ENCODE results near the gene LRRC27. TPM values are rescaled to one million over a fixed set of nuclear protein-coding genes. Genes with fewer than 3 reads are reported as not detected.

The LRRC27 gene
- total and polyA plus RNA-seq, 2 experiments from 2014 or later, result 7.5 to 9.6 TPM

DNA sequence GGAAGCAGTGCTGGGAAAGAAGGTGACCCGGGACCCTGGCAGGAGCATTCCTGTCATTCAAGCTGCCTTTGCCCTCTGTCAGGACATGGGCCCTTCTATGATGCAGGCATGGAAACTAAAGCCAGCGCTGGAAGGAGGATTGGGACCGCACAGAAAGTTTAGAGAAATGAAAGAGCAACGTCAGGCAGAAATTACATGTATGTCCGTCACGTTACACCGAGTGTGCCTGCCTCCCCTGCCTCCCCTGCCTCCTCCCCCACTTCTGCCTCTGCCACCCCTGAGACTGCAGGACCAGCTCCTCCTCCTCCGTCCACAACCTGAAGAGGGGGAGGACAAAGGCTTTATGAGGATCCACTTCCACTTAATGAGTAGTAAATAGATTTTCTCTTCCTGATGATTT, 51.1 kb downstream of the LRRC27 start:
- H3K9ac ChIP-seq, result no peak overlapping the region
- H3K79me2 ChIP-seq (ENCODE audit: insufficient read depth), result no peaks in the 10 kb centered on the region
- H3K4me3 ChIP-seq, result no peak overlapping the region
- 84 to 87% methylated on average over 8 of the region's 8 CpGs for WGBS, 2 experiments (ENCODE audit: low coverage in 1 of 2, low lambda C conversion rate in 2 of 2, missing lambda C conversion rate in 2 of 2)
- in situ Hi-C loops (cut with MboI), result no loop called here
- H3K36me3 ChIP-seq (ENCODE audit: low read depth), result no peaks in the 10 kb centered on the region
- H3K27me3 ChIP-seq (replicated peaks; ENCODE audit: insufficient read depth), result no peaks in the 10 kb centered on the region
- H3K9me3 ChIP-seq (ENCODE audit: low read depth), result no peaks in the 10 kb centered on the region
- no peak for TF ChIP-seq EZH2 (IDR thresholded peaks at IDR 0.05; ENCODE audit: insufficient read depth, poor library complexity, severe bottlenecking)
- no peak for TF ChIP-seq EZH2phosphoT487 (IDR thresholded peaks at IDR 0.05; ENCODE audit: insufficient read depth, low read depth)
- H3F3A ChIP-seq (ENCODE audit: insufficient read depth), result peaks cover 5% of the 10 kb centered on the region; the same call in 1 of the 2 replicates
- H3K9me2 ChIP-seq (ENCODE audit: insufficient read depth), result no peaks in the 10 kb centered on the region
- no peak overlapping the region for H2AFZ ChIP-seq
- H3K27ac ChIP-seq, result no peak overlapping the region
- no peak overlapping the region for H3K4me2 ChIP-seq (ENCODE audit: unreplicated experiment)
- 0 out of 2 replicates have a peak, but pooled peaks cover 4% of the 10 kb centered on the region for H3K4me1 ChIP-seq (ENCODE audit: insufficient read depth)
- DNase-seq, result no peak
- H4K20me1 ChIP-seq (ENCODE audit: insufficient read depth), result no peaks in the 10 kb centered on the region

- Histone ChIP-seq H3K9me3 (ENCODE audit: low read depth) (no peaks in the 10 kb centered on the region), H3F3A (ENCODE audit: insufficient read depth) (peaks cover 5% of the 10 kb centered on the region; the same call in 1 of the 2 replicates), H3K9ac (no peak overlapping the region), H2AFZ (no peak overlapping the region), H3K27ac (no peak overlapping the region), H3K36me3 (ENCODE audit: low read depth) (no peaks in the 10 kb centered on the region), H3K9me2 (ENCODE audit: insufficient read depth) (no peaks in the 10 kb centered on the region), H4K20me1 (ENCODE audit: insufficient read depth) (no peaks in the 10 kb centered on the region), H3K4me1 (ENCODE audit: insufficient read depth) (0 out of 2 replicates have a peak, but pooled peaks cover 4% of the 10 kb centered on the region), H3K4me3 (no peak overlapping the region), H3K27me3 (replicated peaks; ENCODE audit: insufficient read depth) (no peaks in the 10 kb centered on the region), H3K4me2 (ENCODE audit: unreplicated experiment) (no peak overlapping the region), H3K79me2 (ENCODE audit: insufficient read depth) (no peaks in the 10 kb centered on the region)
- DNase-seq, result no peak
- 61 to 67% methylated on average over 13 of the region's 13 CpGs for WGBS, 2 experiments (ENCODE audit: low coverage in 1 of 2, low lambda C conversion rate in 2 of 2, missing lambda C conversion rate in 2 of 2)
- TF ChIP-seq EZH2 (IDR thresholded peaks at IDR 0.05; ENCODE audit: insufficient read depth, poor library complexity, severe bottlenecking) (no peak), EZH2phosphoT487 (IDR thresholded peaks at IDR 0.05; ENCODE audit: insufficient read depth, low read depth) (no peak)
- in situ Hi-C loops (cut with MboI), result no loop called here
These were observed 51.8 kb downstream of the LRRC27 start for GRCh38 chr10:132383751-132384196.

- no peaks in the 10 kb centered on the region for H3K9me2 ChIP-seq (ENCODE audit: insufficient read depth)
- in situ Hi-C loops (cut with MboI), result no loop called here
- H3K4me1 ChIP-seq (ENCODE audit: insufficient read depth), result 0 out of 2 replicates have a peak, but pooled peaks cover 4% of the 10 kb centered on the region
These were observed 52.8 kb downstream of the LRRC27 start for GRCh38 chr10:132384618-132385388.

DNA sequence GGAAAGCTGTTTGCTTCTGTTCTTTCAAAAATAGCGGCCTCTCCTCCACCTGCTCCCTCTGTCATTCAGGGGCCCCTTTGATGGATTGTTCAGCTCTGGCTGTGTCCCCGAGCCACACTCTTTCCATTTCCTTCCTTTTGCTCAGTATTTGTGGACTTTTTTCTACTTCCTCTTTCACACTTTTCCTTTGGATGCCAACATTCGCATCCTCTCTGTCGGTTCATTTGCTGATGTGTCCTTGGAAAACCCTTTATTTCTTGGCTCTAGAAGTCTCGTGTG, 53.3 kb downstream of the LRRC27 start:
- Histone ChIP-seq H3K4me1 (ENCODE audit: insufficient read depth) (0 out of 2 replicates have a peak, but pooled peaks cover 4% of the 10 kb centered on the region), H3K4me3 (no peak overlapping the region), H3F3A (ENCODE audit: insufficient read depth) (peaks cover 5% of the 10 kb centered on the region; the same call in 1 of the 2 replicates), H4K20me1 (ENCODE audit: insufficient read depth) (no peaks in the 10 kb centered on the region), H3K4me2 (ENCODE audit: unreplicated experiment) (no peak overlapping the region), H3K79me2 (ENCODE audit: insufficient read depth) (no peaks in the 10 kb centered on the region), H3K9me2 (ENCODE audit: insufficient read depth) (no peaks in the 10 kb centered on the region), H3K36me3 (ENCODE audit: low read depth) (no peaks in the 10 kb centered on the region), H3K27me3 (replicated peaks; ENCODE audit: insufficient read depth) (no peaks in the 10 kb centered on the region), H3K27ac (no peak overlapping the region), H3K9me3 (ENCODE audit: low read depth) (no peaks in the 10 kb centered on the region), H2AFZ (no peak overlapping the region), H3K9ac (no peak overlapping the region)
- 64 to 72% methylated on average over 5 of the region's 5 CpGs for WGBS, 2 experiments (ENCODE audit: low coverage in 1 of 2, low lambda C conversion rate in 2 of 2, missing lambda C conversion rate in 2 of 2)
- in situ Hi-C loops (cut with MboI), result no loop called here
- no peak for TF ChIP-seq EZH2phosphoT487 (IDR thresholded peaks at IDR 0.05; ENCODE audit: insufficient read depth, low read depth)
- TF ChIP-seq EZH2 (IDR thresholded peaks at IDR 0.05; ENCODE audit: insufficient read depth, poor library complexity, severe bottlenecking), result no peak
- no peak for DNase-seq

More at GRCh38 chr10:132384618-132385388, 52.8 kb downstream of the LRRC27 start:
- Histone ChIP-seq H3K27me3 (replicated peaks; ENCODE audit: insufficient read depth) (no peaks in the 10 kb centered on the region), H3K36me3 (ENCODE audit: low read depth) (no peaks in the 10 kb centered on the region), H4K20me1 (ENCODE audit: insufficient read depth) (no peaks in the 10 kb centered on the region), H3K9ac (no peak overlapping the region), H3K79me2 (ENCODE audit: insufficient read depth) (no peaks in the 10 kb centered on the region), H3F3A (ENCODE audit: insufficient read depth) (peaks cover 5% of the 10 kb centered on the region; the same call in 1 of the 2 replicates), H3K4me3 (no peak overlapping the region), H3K4me2 (ENCODE audit: unreplicated experiment) (no peak overlapping the region), H2AFZ (no peak overlapping the region), H3K9me3 (ENCODE audit: low read depth) (no peaks in the 10 kb centered on the region), H3K27ac (no peak overlapping the region)
- DNase-seq, result peak; percentile 27
- TF ChIP-seq EZH2 (IDR thresholded peaks at IDR 0.05; ENCODE audit: insufficient read depth, poor library complexity, severe bottlenecking), result no peak
- no peak for TF ChIP-seq EZH2phosphoT487 (IDR thresholded peaks at IDR 0.05; ENCODE audit: insufficient read depth, low read depth)
- WGBS, 2 experiments (ENCODE audit: low coverage in 1 of 2, low lambda C conversion rate in 2 of 2, missing lambda C conversion rate in 2 of 2), result 87% methylated on average over 20 of the region's 20 CpGs
